HFFc6 (cell line): ENCODE results near the gene APOM. TPM values are rescaled to one million over a fixed set of nuclear protein-coding genes. Genes with fewer than 3 reads are reported as not detected.

ENCODE experiments used
- DNase-seq: peaks from one replicate; pipeline ENCODE4 v3.0.0-alpha.2; 2018
- H3K27ac Mint-ChIP-seq: 2 replicates; pipeline ENCODE4 v1.8.0; 2020; ENCODE audit warnings: mild to moderate bottlenecking, mixed read lengths
- H3K27me3 Mint-ChIP-seq: 2 replicates; pipeline ENCODE4 v1.8.0; 2021; ENCODE audit warnings: mild to moderate bottlenecking, moderate library complexity, mixed read lengths; ENCODE audit not compliant: insufficient read depth
- H3K36me3 Mint-ChIP-seq: 2 replicates; pipeline ENCODE4 v1.8.0; 2021; ENCODE audit warnings: low read depth, mixed read lengths
- H3K4me1 Mint-ChIP-seq: 2 replicates; pipeline ENCODE4 v1.8.0; 2020; ENCODE audit warnings: low read depth, mixed read lengths
- H3K4me3 Mint-ChIP-seq: 2 replicates; pipeline ENCODE4 v1.8.0; 2020; ENCODE audit warnings: mild to moderate bottlenecking, moderate library complexity, mixed read lengths
- H3K9me3 Mint-ChIP-seq: 2 replicates; pipeline ENCODE4 v1.8.0; 2020; ENCODE audit warnings: mild to moderate bottlenecking, mixed read lengths
- total RNA-seq, 6 experiments: library from RNA; stranded (reverse); fragmentation: NEBNext Ultra II Directional; extraction: Animal tissue kit (Norgen Biotek cat#: 25700); gene quantifications; 2 replicates in 1 of 6; 3 replicates in 5 of 6; pipeline ENCODE4 v1.2.3, GENCODE V29; 2021
- TF ChIP-seq, protein P1 (sequence below): fragments of 200-600 bp; sonication (generic); IDR thresholded peaks from 2 replicates; pipeline ENCODE4 v1.5.0; 2021; ENCODE audit warnings: antibody characterized with exemption, mild to moderate bottlenecking

Gene APOM
- total RNA-seq, 6 experiments from 2014 or later, result 2.4 to 4.3 (median 2.8) TPM

DNA sequence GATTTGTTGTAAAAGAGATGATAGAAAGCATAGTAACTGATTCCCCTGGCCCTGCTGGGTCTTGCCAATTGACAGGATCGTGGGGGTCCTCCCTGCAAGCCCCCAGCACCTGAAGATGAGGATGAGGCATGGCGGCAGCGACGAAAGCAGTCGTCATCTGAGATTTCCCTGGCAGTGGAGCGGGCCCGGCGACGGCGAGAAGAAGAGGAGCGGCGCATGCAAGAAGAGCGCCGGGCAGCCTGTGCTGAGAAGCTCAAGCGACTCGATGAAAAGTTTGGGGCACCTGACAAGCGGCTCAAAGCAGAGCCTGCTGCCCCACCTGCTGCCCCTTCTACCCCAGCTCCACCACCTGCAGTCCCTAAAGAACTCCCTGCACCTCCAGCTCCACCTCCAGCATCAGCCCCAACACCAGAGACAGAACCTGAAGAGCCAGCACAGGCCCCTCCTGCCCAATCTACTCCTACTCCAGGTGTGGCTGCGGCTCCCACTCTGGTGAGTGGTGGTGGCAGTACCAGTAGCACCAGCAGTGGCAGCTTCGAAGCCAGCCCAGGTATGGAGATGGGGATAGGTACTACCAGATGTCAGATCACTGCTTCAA is 27.9 kb upstream of the APOM start:
- no peaks in the 10 kb centered on the region for H3K9me3 Mint-ChIP-seq
- no peak for DNase-seq
- peaks cover 15% of the 10 kb centered on the region for H3K4me1 Mint-ChIP-seq
- peaks cover 4% of the 10 kb centered on the region for H3K27me3 Mint-ChIP-seq
- peaks cover 59% of the 10 kb centered on the region for H3K36me3 Mint-ChIP-seq
- no peak overlapping the region for H3K4me3 Mint-ChIP-seq
- H3K27ac Mint-ChIP-seq, result peak overlapping the region; percentile 44
- TF ChIP-seq, protein P1, sequence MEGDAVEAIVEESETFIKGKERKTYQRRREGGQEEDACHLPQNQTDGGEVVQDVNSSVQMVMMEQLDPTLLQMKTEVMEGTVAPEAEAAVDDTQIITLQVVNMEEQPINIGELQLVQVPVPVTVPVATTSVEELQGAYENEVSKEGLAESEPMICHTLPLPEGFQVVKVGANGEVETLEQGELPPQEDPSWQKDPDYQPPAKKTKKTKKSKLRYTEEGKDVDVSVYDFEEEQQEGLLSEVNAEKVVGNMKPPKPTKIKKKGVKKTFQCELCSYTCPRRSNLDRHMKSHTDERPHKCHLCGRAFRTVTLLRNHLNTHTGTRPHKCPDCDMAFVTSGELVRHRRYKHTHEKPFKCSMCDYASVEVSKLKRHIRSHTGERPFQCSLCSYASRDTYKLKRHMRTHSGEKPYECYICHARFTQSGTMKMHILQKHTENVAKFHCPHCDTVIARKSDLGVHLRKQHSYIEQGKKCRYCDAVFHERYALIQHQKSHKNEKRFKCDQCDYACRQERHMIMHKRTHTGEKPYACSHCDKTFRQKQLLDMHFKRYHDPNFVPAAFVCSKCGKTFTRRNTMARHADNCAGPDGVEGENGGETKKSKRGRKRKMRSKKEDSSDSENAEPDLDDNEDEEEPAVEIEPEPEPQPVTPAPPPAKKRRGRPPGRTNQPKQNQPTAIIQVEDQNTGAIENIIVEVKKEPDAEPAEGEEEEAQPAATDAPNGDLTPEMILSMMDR, result no peak

DNA sequence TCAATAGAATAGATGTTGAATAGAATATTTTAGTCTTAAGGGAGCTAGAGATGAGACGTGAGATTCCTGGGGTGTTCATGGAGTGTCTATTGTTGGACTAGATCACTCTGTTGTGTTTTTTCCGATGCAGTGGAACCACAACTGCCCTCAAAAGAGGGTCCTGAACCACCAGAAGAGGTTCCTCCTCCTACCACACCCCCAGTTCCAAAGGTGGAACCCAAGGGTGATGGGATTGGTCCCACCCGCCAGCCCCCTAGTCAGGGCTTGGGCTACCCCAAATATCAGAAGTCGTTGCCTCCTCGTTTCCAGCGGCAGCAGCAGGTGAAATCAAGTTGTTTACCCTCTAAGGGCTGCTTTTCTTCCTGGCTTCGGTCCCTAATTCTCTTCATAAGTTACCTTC is 26.7 kb upstream of the APOM start:
- peaks cover 55% of the 10 kb centered on the region for H3K36me3 Mint-ChIP-seq
- H3K4me3 Mint-ChIP-seq, result no peak overlapping the region
- H3K9me3 Mint-ChIP-seq, result no peaks in the 10 kb centered on the region
- H3K27me3 Mint-ChIP-seq, result peaks cover 4% of the 10 kb centered on the region
- peaks cover 25% of the 10 kb centered on the region for H3K4me1 Mint-ChIP-seq
- H3K27ac Mint-ChIP-seq, result no peak overlapping the region
- TF ChIP-seq, protein P1, result no peak
- no peak for DNase-seq

DNA sequence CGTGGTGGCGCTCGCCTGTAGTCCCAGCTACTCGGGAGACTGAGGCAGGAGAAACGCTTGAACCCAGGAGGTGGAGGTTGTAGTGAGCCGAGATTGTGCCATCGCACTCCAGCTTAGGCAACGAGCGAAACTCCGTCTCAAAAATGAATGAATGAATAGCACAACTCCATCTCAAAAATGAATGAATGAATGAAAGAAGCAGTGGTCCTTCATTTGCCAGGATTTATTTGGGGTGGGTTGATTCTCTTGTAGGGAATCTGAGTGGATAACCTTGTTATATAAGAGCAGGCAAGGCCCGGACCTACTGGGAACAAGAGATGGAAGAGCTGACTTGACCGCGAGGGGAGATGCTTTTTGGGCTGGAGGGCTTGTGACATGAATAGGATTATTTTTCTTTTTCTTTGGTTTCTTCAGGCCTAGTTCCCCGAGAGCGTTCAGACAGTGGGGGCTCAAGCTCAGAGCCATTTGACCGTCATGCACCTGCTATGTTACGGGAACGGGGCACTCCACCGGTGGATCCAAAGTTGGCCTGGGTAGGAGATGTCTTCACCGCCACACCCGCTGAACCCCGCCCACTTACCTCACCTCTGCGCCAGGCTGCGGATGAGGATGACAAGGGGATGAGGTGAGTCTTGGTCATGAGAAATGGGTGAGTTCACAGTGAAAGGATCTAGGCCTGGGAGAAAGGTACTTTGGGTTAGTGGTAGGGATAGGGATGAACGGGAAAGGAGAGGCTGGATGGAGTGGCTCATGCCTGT is 25.3 kb upstream of the APOM start:
- Mint-ChIP-seq H3K4me3 (no peak overlapping the region), H3K9me3 (no peaks in the 10 kb centered on the region), H3K27me3 (peaks cover 4% of the 10 kb centered on the region), H3K36me3 (peaks cover 56% of the 10 kb centered on the region), H3K4me1 (peaks cover 34% of the 10 kb centered on the region), H3K27ac (peak overlapping the region; percentile 61)
- TF ChIP-seq, protein P1, result no peak
- DNase-seq, result no peak

DNA sequence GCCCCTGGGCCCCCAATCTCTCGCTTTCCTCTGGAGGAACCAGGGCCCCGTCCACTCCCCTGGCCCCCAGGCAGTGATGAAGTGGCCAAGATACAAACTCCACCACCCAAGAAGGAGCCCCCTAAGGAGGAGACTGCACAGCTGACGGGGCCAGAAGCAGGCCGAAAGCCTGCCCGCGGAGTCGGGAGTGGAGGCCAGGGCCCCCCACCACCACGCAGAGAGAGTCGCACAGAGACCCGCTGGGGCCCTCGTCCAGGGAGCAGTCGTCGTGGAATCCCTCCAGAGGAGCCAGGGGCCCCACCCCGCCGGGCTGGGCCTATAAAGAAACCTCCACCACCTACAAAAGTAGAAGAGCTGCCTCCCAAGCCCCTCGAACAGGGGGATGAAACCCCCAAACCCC is 24.5 kb upstream of the APOM start:
- H3K36me3 Mint-ChIP-seq, result peaks cover 57% of the 10 kb centered on the region
- no peak for DNase-seq
- H3K27me3 Mint-ChIP-seq, result peaks cover 5% of the 10 kb centered on the region
- no peaks in the 10 kb centered on the region for H3K9me3 Mint-ChIP-seq
- peak overlapping the region; percentile 61 for H3K27ac Mint-ChIP-seq
- TF ChIP-seq, protein P1, result no peak
- no peak overlapping the region for H3K4me3 Mint-ChIP-seq
- H3K4me1 Mint-ChIP-seq, result peaks cover 40% of the 10 kb centered on the region

DNA sequence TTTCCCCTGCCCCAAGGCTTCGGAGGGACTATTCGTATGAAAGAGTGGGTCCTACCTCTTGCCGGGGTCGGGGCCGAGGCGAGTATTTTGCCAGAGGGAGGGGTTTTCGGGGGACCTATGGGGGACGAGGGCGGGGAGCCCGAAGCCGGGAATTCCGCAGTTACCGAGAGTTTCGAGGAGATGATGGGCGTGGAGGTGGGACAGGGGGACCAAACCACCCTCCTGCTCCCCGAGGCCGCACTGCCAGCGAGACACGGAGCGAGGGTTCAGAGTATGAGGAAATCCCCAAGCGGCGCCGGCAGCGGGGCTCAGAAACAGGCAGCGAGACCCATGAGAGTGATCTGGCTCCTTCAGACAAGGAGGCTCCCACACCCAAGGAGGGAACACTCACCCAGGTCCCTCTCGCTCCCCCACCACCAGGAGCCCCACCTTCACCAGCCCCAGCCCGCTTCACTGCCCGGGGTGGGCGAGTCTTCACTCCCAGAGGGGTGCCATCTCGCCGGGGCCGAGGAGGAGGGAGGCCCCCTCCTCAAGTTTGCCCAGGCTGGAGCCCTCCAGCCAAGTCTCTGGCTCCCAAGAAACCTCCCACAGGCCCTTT is 23.9 kb upstream of the APOM start:
- Mint-ChIP-seq H3K4me1 (peaks cover 40% of the 10 kb centered on the region), H3K27me3 (peaks cover 5% of the 10 kb centered on the region), H3K9me3 (no peaks in the 10 kb centered on the region), H3K36me3 (peaks cover 57% of the 10 kb centered on the region), H3K27ac (no peak overlapping the region; the same call in 1 of the 2 replicates), H3K4me3 (peak overlapping the region; percentile 13; the same call in 1 of the 2 replicates)
- TF ChIP-seq, protein P1, result no peak
- no peak for DNase-seq
